ENCODE data around the gene C1QTNF1.

Gene C1QTNF1, protein sequence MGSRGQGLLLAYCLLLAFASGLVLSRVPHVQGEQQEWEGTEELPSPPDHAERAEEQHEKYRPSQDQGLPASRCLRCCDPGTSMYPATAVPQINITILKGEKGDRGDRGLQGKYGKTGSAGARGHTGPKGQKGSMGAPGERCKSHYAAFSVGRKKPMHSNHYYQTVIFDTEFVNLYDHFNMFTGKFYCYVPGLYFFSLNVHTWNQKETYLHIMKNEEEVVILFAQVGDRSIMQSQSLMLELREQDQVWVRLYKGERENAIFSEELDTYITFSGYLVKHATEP

GRCh38 chr17:79023886-79024771 lies at the start of gene C1QTNF1:
Gene C1QTNF1 (plus strand): TSS chr17:79024169. CDS start chr17:79043969, 19,800 bp downstream.
- no peak for DNase-seq (ENCODE audit: low read depth)

DNA sequence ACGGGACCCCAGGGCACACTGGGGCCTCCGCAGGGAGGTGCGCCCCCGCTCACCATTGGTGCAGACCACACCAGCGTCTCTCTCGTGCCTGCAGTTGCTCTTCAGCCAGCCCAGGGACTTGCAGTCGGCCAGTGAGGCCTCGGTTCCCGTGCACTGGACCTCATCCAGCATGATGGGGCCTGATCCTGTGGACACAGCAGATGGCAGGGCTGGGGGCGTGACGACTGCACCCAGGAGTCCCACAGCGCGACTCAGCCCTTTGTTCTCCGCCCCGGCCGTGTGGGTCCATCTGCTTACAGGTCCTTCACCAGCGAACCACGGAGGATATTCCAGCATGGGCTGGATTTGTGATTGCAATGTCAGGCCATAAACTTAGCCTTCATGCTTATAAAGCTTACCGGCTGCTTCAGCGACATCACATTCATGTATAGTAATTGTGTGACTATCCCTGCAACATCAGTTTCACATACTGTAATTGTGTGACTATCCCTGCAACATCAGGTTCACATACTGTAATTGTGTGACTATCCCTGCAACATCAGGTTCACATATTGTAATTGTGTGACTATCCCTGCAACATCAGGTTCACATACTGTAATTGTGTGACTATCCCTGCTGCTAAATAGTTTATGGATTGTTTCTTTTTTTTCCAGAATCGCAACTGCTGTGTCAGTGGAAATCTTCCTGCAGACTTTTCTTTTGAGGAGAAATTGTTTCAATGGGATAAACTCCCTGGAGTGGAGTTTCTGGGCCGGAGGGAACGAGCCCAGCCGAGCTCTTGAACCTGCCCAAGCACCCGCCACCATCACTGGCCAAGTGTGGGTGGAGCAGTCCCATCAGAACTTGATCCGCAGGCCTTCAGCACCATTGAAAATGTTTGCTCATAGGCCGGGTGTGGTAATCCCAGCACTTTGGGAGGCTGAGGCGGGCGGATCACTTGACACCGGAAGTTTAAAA lies 49.1 kb upstream of the C1QTNF1 start:
- DNase-seq (ENCODE audit: low read depth): no peak

- DNase-seq (ENCODE audit: low read depth): no peak
Observed at GRCh38 chr17:78976907-78977680, 46.9 kb upstream of the C1QTNF1 start.

DNA sequence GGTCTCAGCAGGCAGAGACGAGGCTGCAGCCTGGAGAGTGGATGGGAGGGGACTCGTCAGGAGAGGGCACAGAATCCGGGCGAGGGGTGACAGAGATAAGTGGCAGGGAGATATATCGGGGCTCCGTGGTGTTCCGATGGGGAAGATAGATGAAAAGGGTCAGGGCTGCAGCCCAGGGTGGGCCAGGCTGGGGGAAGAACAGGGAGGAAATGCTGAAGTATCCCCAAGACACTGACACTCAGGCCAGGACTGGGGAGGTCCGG lies 46.4 kb upstream of the C1QTNF1 start:
- no peak for DNase-seq (ENCODE audit: low read depth)

- no peak for DNase-seq (ENCODE audit: low read depth)
Observed at GRCh38 chr17:78977997-78978973, 45.7 kb upstream of the C1QTNF1 start.

- no peak for DNase-seq (ENCODE audit: low read depth)
Observed at GRCh38 chr17:78979780-78980623, 44.0 kb upstream of the C1QTNF1 start, which contains the start of gene LGALS3BP. Gene LGALS3BP (minus strand): TSS chr17:78979923. CDS start chr17:78977191, 2,732 bp downstream.

DNA sequence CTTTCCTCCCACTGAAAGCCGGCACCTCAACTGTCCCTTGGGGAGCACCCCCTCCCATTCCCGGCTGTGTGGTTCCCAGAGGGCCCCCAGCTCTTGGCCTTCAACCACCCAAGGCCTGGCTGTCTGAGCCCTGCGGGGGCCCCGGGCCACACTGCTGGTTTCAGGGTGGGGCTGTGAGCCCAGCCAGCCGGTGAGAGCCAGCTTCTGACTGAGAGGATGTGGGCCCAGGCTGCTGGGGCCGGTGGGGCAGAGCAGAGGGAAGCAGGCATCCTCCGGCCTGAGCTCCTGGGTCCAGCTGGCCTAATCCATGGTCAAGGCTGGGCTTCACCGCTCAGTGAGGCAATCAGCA lies 43.4 kb upstream of the C1QTNF1 start:
- no peak for DNase-seq (ENCODE audit: low read depth)

DNA sequence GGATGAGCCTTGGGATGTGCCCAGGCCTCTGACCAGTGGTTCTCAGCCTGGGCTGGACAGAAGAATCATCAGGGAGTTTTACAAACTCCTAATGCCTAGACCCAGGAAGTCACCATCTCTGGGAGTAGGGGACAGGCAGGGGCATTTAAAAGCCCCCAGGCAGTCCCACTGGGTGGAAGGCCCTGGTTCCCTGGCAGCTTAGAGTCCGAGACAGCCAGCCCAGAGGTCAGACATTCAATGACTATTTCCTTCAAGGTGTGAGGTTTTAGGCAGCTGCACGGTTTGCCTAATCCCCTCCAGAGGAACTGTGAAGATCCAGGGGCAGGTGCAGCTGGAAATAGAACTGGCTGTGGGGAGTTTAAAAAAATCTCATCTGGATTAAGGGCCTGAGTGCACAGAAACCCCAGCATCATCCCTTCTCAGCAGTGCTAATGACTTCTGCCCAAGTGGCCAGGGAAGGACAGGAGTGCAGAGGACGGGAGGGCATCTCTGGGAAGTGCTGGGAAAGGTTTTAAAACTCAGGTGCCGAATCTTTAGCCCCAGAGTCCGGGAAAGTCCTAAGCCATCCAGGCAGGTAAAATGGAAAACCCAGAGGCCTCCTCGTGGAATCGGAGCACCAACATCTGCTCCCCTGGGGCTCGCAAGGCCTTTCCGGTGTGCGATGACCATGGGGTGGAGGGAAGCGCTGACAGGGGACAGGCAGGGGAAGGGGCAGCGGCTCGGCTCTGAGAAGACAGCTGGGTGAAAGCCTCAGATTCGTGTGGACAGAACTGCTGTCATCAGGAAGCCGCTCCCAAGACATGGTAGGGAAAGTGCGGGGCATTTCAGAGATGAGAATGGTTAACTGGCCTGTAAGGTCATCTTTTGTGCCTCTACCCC lies 42.7 kb upstream of the C1QTNF1 start:
- no peak for DNase-seq (ENCODE audit: low read depth)

DNA sequence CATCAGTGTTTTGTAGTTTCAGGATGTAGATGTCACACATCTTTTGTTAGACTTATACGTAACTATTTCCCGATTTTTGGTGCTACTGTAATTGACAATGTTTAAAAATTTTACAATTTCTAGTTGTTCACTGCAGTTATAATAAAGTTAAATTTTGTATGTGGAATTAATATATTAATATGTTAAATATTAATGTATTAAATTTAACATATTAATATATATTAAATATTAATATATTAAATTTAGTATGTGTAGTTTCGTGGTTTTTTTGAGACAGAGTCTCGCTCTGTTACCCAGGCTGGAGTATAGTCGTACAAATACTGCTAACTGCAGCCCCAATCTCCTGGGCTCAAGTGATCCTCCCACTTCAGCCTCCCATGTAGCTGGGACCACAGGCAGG lies 38.6 kb upstream of the C1QTNF1 start:
- DNase-seq (ENCODE audit: low read depth): no peak

- DNase-seq (ENCODE audit: low read depth): no peak
Observed at GRCh38 chr17:78986048-78986648, 37.8 kb upstream of the C1QTNF1 start.

DNA sequence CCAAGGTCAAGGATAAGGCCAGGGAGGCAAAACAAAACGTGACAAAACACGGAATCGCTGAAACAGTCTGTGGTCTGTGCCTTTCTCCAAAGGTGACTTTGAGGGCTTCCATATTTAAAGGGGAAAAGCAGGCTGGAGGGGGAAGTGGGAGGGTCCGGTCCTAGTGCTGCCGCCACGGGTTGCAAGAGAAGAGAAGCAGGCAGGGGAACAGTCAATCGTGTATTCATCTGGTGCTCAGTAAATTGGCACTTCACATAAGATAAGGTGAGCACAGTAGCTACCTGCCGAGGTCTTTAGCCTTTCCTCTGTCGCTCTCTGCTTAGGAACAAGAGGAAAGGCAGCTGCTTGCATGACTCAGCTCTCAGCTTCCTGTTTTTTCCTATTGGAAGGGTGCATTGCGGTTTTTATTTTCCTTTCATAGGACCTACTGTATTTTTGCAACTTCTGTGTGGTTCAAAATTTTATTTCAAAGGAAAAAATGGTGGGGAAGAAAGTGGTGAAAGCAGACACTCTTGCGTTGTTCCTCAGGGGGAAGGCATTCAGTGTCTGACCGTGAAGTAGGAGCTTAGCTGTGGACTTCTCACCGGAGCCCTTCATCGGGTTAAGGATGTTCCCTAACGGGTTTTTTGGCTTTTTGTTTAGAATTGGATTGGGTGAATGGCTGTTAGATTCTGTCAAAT lies 37.2 kb upstream of the C1QTNF1 start:
- no peak for DNase-seq (ENCODE audit: low read depth)

GRCh38 chr17:78988152-78988551 lies 35.8 kb upstream of the C1QTNF1 start:
- DNase-seq (ENCODE audit: low read depth): no peak

GRCh38 chr17:78990349-78991016 lies 33.5 kb upstream of the C1QTNF1 start:
- no peak for DNase-seq (ENCODE audit: low read depth)

DNA sequence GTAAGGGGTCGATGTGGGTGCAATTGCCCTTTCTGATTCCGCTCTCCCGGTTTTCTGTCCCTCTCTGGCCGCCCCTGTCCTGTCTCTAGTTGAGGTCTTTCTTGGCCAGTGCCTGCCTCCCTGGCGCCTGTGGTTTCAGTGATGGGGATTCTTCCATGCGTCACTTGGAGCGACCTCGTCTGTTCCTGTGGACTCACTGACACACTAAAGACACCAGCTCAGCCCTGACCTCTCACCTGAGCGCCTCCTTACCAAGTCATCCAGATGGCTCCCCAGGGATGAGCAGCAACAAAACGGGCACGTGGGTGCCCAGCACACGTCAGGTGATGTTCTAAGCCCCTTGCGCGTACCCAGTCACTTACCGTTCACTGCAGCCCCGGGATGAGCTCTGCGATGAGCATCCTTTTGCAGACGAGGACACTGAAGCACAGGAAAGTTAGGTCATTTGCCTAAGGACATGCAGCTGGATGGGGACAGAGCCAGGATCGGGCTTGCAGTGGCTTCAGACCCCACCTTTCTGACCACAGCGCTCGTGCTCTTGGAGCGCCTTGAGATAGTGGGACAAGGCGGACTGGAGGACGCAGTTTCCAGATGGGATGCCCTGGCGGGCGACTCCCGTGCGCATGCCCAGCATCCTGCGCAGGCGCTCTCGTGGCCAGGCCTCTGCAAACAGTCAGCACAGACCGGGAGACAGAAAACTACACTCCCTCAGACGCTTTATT lies 32.8 kb upstream of the C1QTNF1 start:
- DNase-seq (ENCODE audit: low read depth): no peak

DNA sequence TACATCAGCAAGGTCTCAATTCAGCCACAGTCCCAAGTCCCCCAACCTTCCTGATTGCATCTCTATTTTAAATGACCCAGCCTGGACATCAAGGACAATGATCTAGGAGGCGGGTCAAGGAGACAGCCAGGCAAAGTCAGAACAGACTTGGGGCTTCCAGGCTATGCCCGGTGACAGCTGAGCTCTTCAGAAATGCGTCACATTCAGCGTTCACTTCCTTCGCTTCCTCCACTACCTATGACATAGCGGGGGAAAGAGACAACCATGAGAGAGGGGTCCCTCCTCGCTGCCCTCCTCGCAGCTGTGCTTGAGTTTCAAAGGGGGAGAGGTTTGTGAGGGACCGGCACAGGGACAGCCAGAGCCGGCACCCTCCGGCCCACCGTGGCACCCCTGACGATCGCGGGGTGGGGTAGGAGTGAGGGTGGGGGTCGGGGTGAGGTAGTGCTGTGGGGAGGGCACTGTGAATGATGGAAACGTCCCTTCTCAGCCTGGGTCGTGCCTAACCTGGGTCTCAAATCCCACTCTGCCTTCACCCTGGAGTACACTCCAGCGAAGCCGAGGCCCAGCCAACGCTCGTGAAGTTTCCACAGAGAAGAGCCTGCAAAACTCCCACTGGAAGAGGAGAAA lies 31.9 kb upstream of the C1QTNF1 start:
- DNase-seq (ENCODE audit: low read depth): no peak

All from stimulated activated CD8-positive, alpha-beta memory T cell treated with anti-CD3 and anti-CD28 coated beads, Interleukin-12 subunit alpha, Interleukin-12 subunit beta, amount 100 ng/mL, for 1 hour (primary cell).